ENCODE results near the gene TCP11X1. TPM values are rescaled to one million over a fixed set of nuclear protein-coding genes. Genes with fewer than 3 reads are reported as not detected.
"Not testable (repeated sequence)": the region's sequence is repeated elsewhere in the genome, so short reads cannot be mapped to it uniquely, and the experiment has no call there.

TCP11X1 gene
- total RNA-seq: not detected in 2 replicates

- intact Hi-C loops (cut with micrococcal nuclease): not testable (repeated sequence)
Observed at GRCh38 chrX:102214986-102215385, at the start of gene TCP11X1. TSS of gene TCP11X1 (plus strand) at chrX:102215301.

DNA sequence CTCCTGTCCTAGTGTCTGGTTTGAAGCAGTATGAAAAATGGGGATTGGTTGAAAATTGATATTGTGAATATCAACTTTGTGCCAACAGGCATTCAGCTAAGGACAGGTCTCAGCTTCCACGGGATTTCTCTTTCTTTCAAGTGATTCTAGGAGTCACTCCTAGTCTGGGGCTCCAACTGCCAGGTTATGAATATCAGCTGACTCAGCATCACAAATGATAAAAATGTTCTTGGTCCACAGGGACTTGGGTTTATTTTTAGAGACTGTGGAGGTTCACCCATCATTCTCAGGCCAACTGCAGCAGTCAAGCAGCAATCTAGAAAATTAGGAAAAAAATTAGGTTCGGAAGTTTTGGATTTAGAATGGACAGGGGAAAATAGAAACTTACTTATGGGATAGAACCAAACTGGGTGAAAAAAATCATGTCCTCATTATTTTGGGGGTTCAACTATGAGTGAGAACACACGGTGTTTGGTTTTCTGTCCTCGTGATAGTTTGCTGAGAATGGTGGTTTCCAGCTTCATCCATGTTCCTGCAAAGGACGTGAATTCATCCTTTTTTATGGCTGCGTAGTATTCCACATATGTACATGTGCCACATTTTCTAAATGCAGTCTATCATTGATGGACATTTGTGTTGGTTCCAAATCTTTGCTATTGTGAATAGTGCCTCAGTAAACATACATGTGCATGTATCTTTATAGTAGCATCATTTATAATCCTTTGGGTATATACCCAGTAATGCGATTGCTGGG lies 29.0 kb upstream of the TCP11X1 start:
- intact Hi-C loops (cut with micrococcal nuclease): no loop called here

DNA sequence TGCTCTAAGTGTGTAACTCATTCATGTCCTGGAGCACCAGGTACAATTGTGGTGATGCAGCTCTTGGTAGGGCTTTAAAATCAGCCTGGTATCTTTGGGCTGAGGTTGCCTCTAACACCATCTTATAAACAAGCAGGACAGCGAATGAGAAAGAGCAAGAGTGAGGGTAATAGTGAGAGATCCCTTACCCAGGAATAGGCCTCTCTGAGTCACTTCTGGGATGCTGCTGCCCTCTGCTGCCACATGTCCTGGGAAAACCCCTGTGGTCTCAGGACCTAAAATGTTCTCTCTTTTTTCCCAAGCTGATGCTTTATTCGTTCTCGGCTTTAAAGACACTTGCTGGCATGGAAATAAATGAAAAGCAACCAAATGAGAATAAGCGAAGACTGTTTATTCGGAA lies 7.2 kb upstream of the TCP11X1 start:
- intact Hi-C loops (cut with micrococcal nuclease): not testable (repeated sequence)

DNA sequence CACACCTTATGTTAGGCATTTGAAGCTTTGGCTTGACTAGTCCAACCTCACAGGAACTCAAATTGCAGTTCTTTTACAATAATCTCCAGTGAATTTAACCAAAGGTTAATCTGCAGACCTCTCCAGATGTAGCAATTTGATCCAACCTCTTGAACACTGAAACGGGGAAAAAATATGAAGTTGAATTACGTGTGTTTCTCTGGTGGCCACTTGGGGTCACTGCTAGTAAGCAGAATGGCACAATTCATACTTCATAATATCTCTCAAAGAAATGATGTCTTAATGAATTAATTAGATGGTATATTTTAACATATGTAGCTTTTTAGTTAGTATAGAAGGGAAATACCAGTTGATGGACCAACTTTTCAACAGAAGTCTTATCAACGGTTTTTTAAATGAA lies 1.4 kb downstream of the TCP11X1 start:
- intact Hi-C loops (cut with micrococcal nuclease): not testable (repeated sequence)

DNA sequence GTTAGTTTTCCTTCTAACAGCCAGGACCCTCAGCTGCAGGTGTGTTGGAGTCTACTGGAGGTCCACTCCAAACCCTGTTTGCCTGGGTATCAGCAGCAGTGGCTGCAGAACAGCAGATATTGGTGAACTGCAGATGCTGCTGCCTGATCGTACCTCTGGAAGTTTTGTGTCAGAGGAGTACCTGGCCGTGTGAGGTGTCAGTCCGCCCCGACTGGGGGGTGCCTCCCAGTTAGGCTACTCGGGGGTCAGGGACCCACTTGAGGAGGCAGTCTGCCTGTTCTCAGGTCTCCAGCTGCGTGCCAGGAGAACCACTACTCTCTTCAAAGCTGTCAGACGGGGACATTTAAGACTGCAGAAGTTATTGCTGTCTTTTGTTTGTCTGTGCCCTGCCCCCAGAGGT lies 20.6 kb downstream of the TCP11X1 start:
- intact Hi-C loops (cut with micrococcal nuclease): not testable (repeated sequence)

DNA sequence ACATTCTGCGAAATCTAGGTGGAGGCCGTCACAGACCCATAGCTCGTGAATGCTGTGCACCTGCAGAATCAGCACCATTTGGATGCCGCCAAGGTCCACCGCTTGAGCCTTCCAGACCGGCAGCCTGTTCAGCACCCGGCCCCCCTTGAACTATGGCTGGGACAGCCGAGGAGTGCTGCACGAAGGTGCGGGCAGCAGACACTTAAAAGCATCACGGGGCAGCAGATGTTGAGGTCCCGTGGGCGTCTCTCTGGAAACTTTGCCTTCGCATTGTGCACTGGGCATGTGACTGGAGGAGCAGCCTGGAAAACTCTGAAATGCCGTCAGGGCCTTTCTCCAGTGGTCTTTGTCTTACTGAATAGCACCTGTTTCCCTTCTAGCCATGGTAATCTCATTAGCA lies 25.2 kb downstream of the TCP11X1 start:
- intact Hi-C loops (cut with micrococcal nuclease): not testable (repeated sequence)

DNA sequence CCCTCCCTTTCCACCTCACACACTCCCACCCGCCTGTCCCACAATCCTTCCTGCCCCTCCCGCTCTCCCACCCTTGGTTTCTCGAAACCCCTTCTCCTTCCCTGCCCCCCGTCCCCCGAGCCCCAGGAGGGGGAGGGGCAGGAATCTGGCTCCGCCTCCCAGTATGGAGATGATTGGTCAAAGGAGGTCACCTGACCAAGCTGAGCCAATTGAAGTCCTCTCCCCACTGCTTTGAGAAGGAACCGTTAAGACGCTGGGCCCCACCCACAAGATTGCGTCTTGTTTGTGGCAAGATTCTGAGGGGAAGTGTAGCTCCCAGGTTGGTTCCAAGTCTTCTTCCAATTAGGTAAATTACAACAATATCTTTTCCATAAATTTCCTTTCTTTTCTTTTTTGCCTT lies 31.8 kb downstream of the TCP11X1 start, which contains the start of gene NXF2:
Gene NXF2 (plus strand): TSS at position 275 of the 400 bp plus-strand sequence. CDS start 59,912 bp downstream, outside the sequence.
- intact Hi-C loops (cut with micrococcal nuclease): not testable (repeated sequence)

- intact Hi-C loops (cut with micrococcal nuclease): not testable (repeated sequence)
Observed at GRCh38 chrX:102272231-102272630, 57.1 kb downstream of the TCP11X1 start.

Other genes with a start within 250 kb of the TCP11X1 start
- not detected in 2 replicates for gene TCEAL2, start 89.6 kb upstream of the TCP11X1 start, total RNA-seq
- not detected in 2 replicates for gene TCEAL6, start 72.8 kb upstream of the TCP11X1 start, total RNA-seq
- gene BEX5, start 59.3 kb upstream of the TCP11X1 start, total RNA-seq: 1.7 and 2.1 TPM in 2 replicates
- gene NXF2, start 31.9 kb downstream of the TCP11X1 start, total RNA-seq: not detected in 2 replicates
- not detected in 2 replicates for gene NXF2B, start 224.7 kb downstream of the TCP11X1 start, total RNA-seq

Data from T-helper 2 cell treated with Interferon-gamma antibody and Interleukin-4, amounts not matched to agents 100 ng/mL and 5 ng/mL, for 36 hours (primary cell).